Measurements from ENCODE around the gene AGR2. TPM values are rescaled to one million over a fixed set of nuclear protein-coding genes. Genes with fewer than 3 reads are reported as not detected.
A peak's percentile ranks its signal among the peaks of the same experiment; 100 is the strongest.

AGR2 gene
- polyA plus RNA-seq, 3 donors, result 59.1 to 74.6 (median 66.8) TPM

- DNase-seq (ENCODE audit: extremely low read depth in 1 of 11, low read depth in 9 of 11, low spot score in 4 of 11), result no peak
Measured at GRCh38 chr7:16826060-16826459, 21.3 kb upstream of the AGR2 start.

GRCh38 chr7:16822029-16822428 lies 17.2 kb upstream of the AGR2 start:
- DNase-seq (ENCODE audit: extremely low read depth in 1 of 11, low read depth in 9 of 11, low spot score in 4 of 11), result no peak

- DNase-seq (ENCODE audit: extremely low read depth in 1 of 11, low read depth in 9 of 11, low spot score in 4 of 11), result no peak
Measured at GRCh38 chr7:16818732-16819131, 13.9 kb upstream of the AGR2 start.

GRCh38 chr7:16817536-16817935 lies 12.7 kb upstream of the AGR2 start:
- no peak for DNase-seq (ENCODE audit: extremely low read depth in 1 of 11, low read depth in 9 of 11, low spot score in 4 of 11)

GRCh38 chr7:16816824-16817223 lies 12.0 kb upstream of the AGR2 start:
- no peak for DNase-seq (ENCODE audit: extremely low read depth in 1 of 11, low read depth in 9 of 11, low spot score in 4 of 11)

- no peak for DNase-seq (ENCODE audit: extremely low read depth in 1 of 11, low read depth in 9 of 11, low spot score in 4 of 11)
Measured at GRCh38 chr7:16815001-16815400, 10.2 kb upstream of the AGR2 start.

GRCh38 chr7:16813232-16813616 lies 8.4 kb upstream of the AGR2 start:
- DNase-seq (ENCODE audit: extremely low read depth in 1 of 11, low read depth in 9 of 11, low spot score in 4 of 11), result peak in 1 of 11 donors; percentile 10

GRCh38 chr7:16812542-16813231 lies 7.9 kb upstream of the AGR2 start:
- no peak for DNase-seq (ENCODE audit: extremely low read depth in 1 of 11, low read depth in 9 of 11, low spot score in 4 of 11)

- no peak for DNase-seq (ENCODE audit: extremely low read depth in 1 of 11, low read depth in 9 of 11, low spot score in 4 of 11)
Measured at GRCh38 chr7:16811551-16811950, 6.8 kb upstream of the AGR2 start.

- DNase-seq (ENCODE audit: extremely low read depth in 1 of 11, low read depth in 9 of 11, low spot score in 4 of 11), result no peak
Measured at GRCh38 chr7:16810573-16810972, 5.8 kb upstream of the AGR2 start.

GRCh38 chr7:16810112-16810511 lies 5.3 kb upstream of the AGR2 start:
- no peak for DNase-seq (ENCODE audit: extremely low read depth in 1 of 11, low read depth in 9 of 11, low spot score in 4 of 11)

GRCh38 chr7:16805441-16805840 lies 642 bp upstream of the AGR2 start:
- no peak for DNase-seq (ENCODE audit: extremely low read depth in 1 of 11, low read depth in 9 of 11, low spot score in 4 of 11)

- no peak for DNase-seq (ENCODE audit: extremely low read depth in 1 of 11, low read depth in 9 of 11, low spot score in 4 of 11)
Measured at GRCh38 chr7:16803881-16804673, 722 bp downstream of the AGR2 start.

- no peak for DNase-seq (ENCODE audit: extremely low read depth in 1 of 11, low read depth in 9 of 11, low spot score in 4 of 11)
Measured at GRCh38 chr7:16803125-16803524, 1.7 kb downstream of the AGR2 start.

GRCh38 chr7:16801579-16801978 lies 3.2 kb downstream of the AGR2 start:
- DNase-seq (ENCODE audit: extremely low read depth in 1 of 11, low read depth in 9 of 11, low spot score in 4 of 11), result no peak

GRCh38 chr7:16801111-16801542 lies 3.7 kb downstream of the AGR2 start:
- peak in 3 of 11 donors; percentile 14 to 20 (median 17) for DNase-seq (ENCODE audit: extremely low read depth in 1 of 11, low read depth in 9 of 11, low spot score in 4 of 11)

- DNase-seq (ENCODE audit: extremely low read depth in 1 of 11, low read depth in 9 of 11, low spot score in 4 of 11), result peak in 1 of 11 donors; percentile 2
Measured at GRCh38 chr7:16795624-16796023, 9.2 kb downstream of the AGR2 start.

- DNase-seq (ENCODE audit: extremely low read depth in 1 of 11, low read depth in 9 of 11, low spot score in 4 of 11), result no peak
Measured at GRCh38 chr7:16794986-16795385, 9.8 kb downstream of the AGR2 start.

GRCh38 chr7:16791905-16792698 lies 12.7 kb downstream of the AGR2 start:
- DNase-seq (ENCODE audit: extremely low read depth in 1 of 11, low read depth in 9 of 11, low spot score in 4 of 11), result no peak

GRCh38 chr7:16791071-16791470 lies 13.7 kb downstream of the AGR2 start:
- DNase-seq (ENCODE audit: extremely low read depth in 1 of 11, low read depth in 9 of 11, low spot score in 4 of 11), result no peak

Measured in renal cortex interstitium (tissue), 11 donors.